CD8-positive, alpha-beta memory T cell (primary cell): Measurements from ENCODE around the gene SNX9. TPM values are rescaled to one million over a fixed set of nuclear protein-coding genes. Genes with fewer than 3 reads are reported as not detected.

Source experiments
- CTCF ChIA-PET: fragments of 350-600 bp; sonication (Branson Sonifier 250); formaldehyde crosslinking; loops from one replicate; lab custom pipeline; 2021; ENCODE audit warnings: antibody characterized with exemption; lab: Charles Lee
- POLR2A ChIA-PET: fragments of 350-600 bp; sonication (Branson Sonifier 250); formaldehyde crosslinking; loops from one replicate; lab custom pipeline; 2021; ENCODE audit warnings: antibody characterized with exemption; lab: Charles Lee
- DNase-seq, 5 donors: peaks; one replicate each; pipeline versions ENCODE4 v3.0.0 to v3.0.0-alpha.2; 2020 to 2022; ENCODE audit warnings: mixed read lengths in 1 of 5
- H3K27ac ChIP-seq: one replicate; pipeline ENCODE4 v1.7.0; 2013; ENCODE audit warnings: low read depth, mild to moderate bottlenecking, low read length, moderate library complexity
- H3K27me3 ChIP-seq: 2 replicates; pipeline ENCODE4 v1.7.0; 2013; ENCODE audit warnings: low read length, mild to moderate bottlenecking; ENCODE audit not compliant: insufficient read depth, poor library complexity, severe bottlenecking
- H3K36me3 ChIP-seq: 2 replicates; pipeline ENCODE4 v1.7.0; 2013; ENCODE audit warnings: mild to moderate bottlenecking, low read length, moderate library complexity; ENCODE audit not compliant: insufficient read depth
- H3K4me1 ChIP-seq: 2 replicates; pipeline ENCODE4 v1.7.0; 2013; ENCODE audit warnings: mild to moderate bottlenecking, low read length, moderate library complexity; ENCODE audit not compliant: insufficient read depth
- H3K4me3 ChIP-seq: 2 replicates; pipeline ENCODE4 v1.7.0; 2013; ENCODE audit warnings: mild to moderate bottlenecking, low read length
- H3K9me3 ChIP-seq: 2 replicates; pipeline ENCODE4 v1.7.0; 2013; ENCODE audit warnings: mild to moderate bottlenecking, low read length
- H3K27ac Mint-ChIP-seq, 8 donors: one replicate each; pipeline ENCODE4 v1.8.0; 2020 to 2021; ENCODE audit warnings: mixed read lengths in 8 of 8, mild to moderate bottlenecking in 6 of 8, inconsistent platforms in 3 of 8, moderate library complexity in 3 of 8
- H3K27me3 Mint-ChIP-seq, 2 donors: one replicate each; pipeline ENCODE4 v1.8.0; 2020 to 2021; ENCODE audit warnings: mixed read lengths in 2 of 2, mild to moderate bottlenecking in 1 of 2, moderate library complexity in 1 of 2
- H3K36me3 Mint-ChIP-seq, 3 donors: one replicate each; pipeline ENCODE4 v1.8.0; 2020 to 2021; ENCODE audit warnings: mixed read lengths in 3 of 3, inconsistent platforms in 1 of 3, mild to moderate bottlenecking in 1 of 3
- H3K4me1 Mint-ChIP-seq, 3 donors: one replicate each; pipeline ENCODE4 v1.8.0; 2020 to 2021; ENCODE audit warnings: mixed read lengths in 3 of 3, inconsistent platforms in 1 of 3, mild to moderate bottlenecking in 1 of 3
- H3K4me3 Mint-ChIP-seq, 7 donors: one replicate each; pipeline ENCODE4 v1.8.0; 2020 to 2021; ENCODE audit warnings: mixed read lengths in 7 of 7, mild to moderate bottlenecking in 6 of 7, moderate library complexity in 4 of 7, inconsistent platforms in 2 of 7
- H3K9me3 Mint-ChIP-seq, 5 donors: one replicate each; pipeline ENCODE4 v1.8.0; 2020 to 2022; ENCODE audit warnings: mixed read lengths in 5 of 5, mild to moderate bottlenecking in 3 of 5, moderate library complexity in 2 of 5, inconsistent platforms in 1 of 5
- polyA plus RNA-seq: library from polyadenylated mRNA; unstranded; fragments of 300-500 nt; fragmentation: Illumina TruSeq; gene quantifications from one replicate; pipeline ENCODE4 v1.2.3, GENCODE V29; 2021
- total RNA-seq, 2 experiments: library from RNA; stranded (reverse); gene quantifications; one replicate each; pipeline ENCODE4 v1.2.3, GENCODE V29; 2021

The SNX9 gene
- total and polyA plus RNA-seq, 3 experiments from 2014 or later: 11.9 to 60.5 (median 60.3) TPM

DNA sequence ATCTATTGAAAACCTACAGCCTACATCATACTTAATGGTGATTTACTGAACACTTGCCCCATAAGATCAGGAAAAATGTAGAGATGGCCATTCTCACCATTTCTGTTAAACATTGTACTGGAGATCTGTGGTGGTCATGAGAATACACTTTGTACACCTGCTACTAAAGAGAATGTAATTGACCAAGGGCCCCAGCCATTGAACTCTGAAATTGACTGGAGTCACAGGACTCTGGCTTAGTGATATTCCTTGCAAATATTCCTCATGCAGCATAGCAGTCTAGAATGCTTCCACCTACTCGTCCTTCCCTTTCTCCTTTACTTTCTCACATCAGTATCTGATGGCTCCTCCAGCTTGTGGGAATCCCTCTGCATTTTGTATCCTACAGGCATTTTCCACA, 37.4 kb upstream of the SNX9 start:
- H3K27me3 Mint-ChIP-seq: peaks cover 7 to 11% of the 10 kb centered on the region in 2 donors
- no peaks in the 10 kb centered on the region for H3K9me3 ChIP-seq
- H3K27ac ChIP-seq: no peak overlapping the region
- peaks cover 0 to 10% (median 4%) of the 10 kb centered on the region in 5 donors for H3K9me3 Mint-ChIP-seq
- DNase-seq: no peak
- no peak overlapping the region for H3K4me3 Mint-ChIP-seq
- ChIA-PET CTCF (no interaction called here), POLR2A (no interaction called here)
- H3K36me3 Mint-ChIP-seq: peaks cover 0 to 7% (median 0%) of the 10 kb centered on the region in 3 donors
- H3K36me3 ChIP-seq: no peaks in the 10 kb centered on the region
- no peaks in the 10 kb centered on the region for H3K27me3 ChIP-seq
- H3K27ac Mint-ChIP-seq: no peak overlapping the region
- no peak overlapping the region for H3K4me3 ChIP-seq
- no peaks in the 10 kb centered on the region for H3K4me1 Mint-ChIP-seq
- peaks cover 1% of the 10 kb centered on the region for H3K4me1 ChIP-seq

DNA sequence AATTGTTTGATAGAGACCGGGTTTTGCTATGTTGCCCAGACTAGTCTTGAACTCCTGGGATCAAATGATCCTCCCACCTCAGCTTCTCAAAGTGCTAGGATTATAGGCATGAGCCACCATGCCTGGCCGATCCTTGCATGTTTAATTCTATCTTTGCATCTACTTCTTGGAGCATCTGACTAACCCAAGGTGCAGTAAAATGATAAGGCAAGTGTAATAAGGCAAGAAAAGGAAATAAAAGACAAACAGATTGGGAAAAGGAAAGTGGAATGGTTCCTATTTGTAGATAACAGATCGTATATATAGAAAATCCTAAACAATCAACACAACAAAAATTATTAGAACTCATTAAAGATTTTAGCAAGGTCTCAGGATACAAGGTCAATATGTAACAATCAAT, 36.8 kb upstream of the SNX9 start:
- no peak overlapping the region for H3K27ac Mint-ChIP-seq
- peaks cover 0 to 10% (median 3%) of the 10 kb centered on the region in 5 donors for H3K9me3 Mint-ChIP-seq
- H3K27me3 Mint-ChIP-seq: peaks cover 8 to 10% of the 10 kb centered on the region in 2 donors
- ChIA-PET POLR2A (no interaction called here), CTCF (no interaction called here)
- DNase-seq: no peak
- Histone ChIP-seq H3K4me3 (no peak overlapping the region), H3K4me1 (peaks cover 7% of the 10 kb centered on the region), H3K27me3 (no peaks in the 10 kb centered on the region), H3K9me3 (no peaks in the 10 kb centered on the region), H3K27ac (no peak overlapping the region), H3K36me3 (no peaks in the 10 kb centered on the region)
- H3K4me3 Mint-ChIP-seq: no peak overlapping the region
- no peaks in the 10 kb centered on the region for H3K4me1 Mint-ChIP-seq
- H3K36me3 Mint-ChIP-seq: peaks cover 0 to 7% (median 0%) of the 10 kb centered on the region in 3 donors

DNA sequence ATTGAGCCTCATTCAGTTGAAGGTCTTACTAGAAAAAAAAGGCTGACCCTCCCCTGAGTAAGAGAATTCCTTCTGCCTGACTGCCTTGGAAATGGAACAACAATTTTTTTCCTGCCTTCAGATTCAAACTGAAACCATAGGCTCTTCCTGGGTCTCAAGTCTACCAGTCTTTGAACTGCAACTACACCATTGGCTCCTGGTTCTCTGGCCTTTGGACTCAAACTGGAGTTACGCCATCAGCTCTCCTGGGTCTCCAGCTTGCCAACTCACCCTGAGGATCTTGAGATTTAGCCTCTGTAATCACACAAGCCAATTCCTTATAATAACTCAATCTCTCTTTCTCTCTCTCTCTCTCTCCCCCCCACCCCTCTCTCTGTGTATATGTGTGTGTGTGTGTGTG, 36.0 kb upstream of the SNX9 start:
- H3K4me1 ChIP-seq: peaks cover 8% of the 10 kb centered on the region
- H3K4me3 Mint-ChIP-seq: no peak overlapping the region
- H3K9me3 Mint-ChIP-seq: peaks cover 0 to 3% (median 2%) of the 10 kb centered on the region in 5 donors
- H3K9me3 ChIP-seq: no peaks in the 10 kb centered on the region
- H3K27me3 ChIP-seq: no peaks in the 10 kb centered on the region
- H3K36me3 ChIP-seq: no peaks in the 10 kb centered on the region
- H3K4me3 ChIP-seq: no peak overlapping the region
- POLR2A ChIA-PET: no interaction called here
- H3K27ac Mint-ChIP-seq: no peak overlapping the region
- no peaks in the 10 kb centered on the region for H3K4me1 Mint-ChIP-seq
- peaks cover 6 to 8% of the 10 kb centered on the region in 2 donors for H3K27me3 Mint-ChIP-seq
- peaks cover 0 to 1% (median 0%) of the 10 kb centered on the region in 3 donors for H3K36me3 Mint-ChIP-seq
- H3K27ac ChIP-seq: no peak overlapping the region
- DNase-seq: no peak
- CTCF ChIA-PET: interaction anchor here (1.2 to 1.6 kb wide), 2 partner anchors 31 to 86 kb away, joined by 3 to 5 read pairs; no protein-coding TSS in a partner anchor

- H3K27me3 ChIP-seq: no peaks in the 10 kb centered on the region
- H3K9me3 ChIP-seq: no peaks in the 10 kb centered on the region
- Mint-ChIP-seq H3K27me3 (peaks cover 1 to 5% of the 10 kb centered on the region in 2 donors), H3K27ac (no peak overlapping the region), H3K36me3 (no peaks in the 10 kb centered on the region), H3K9me3 (no peaks in the 10 kb centered on the region), H3K4me3 (no peak overlapping the region), H3K4me1 (no peaks in the 10 kb centered on the region)
- H3K36me3 ChIP-seq: no peaks in the 10 kb centered on the region
- DNase-seq: no peak
- H3K4me1 ChIP-seq: peaks cover 8% of the 10 kb centered on the region
- no peak overlapping the region for H3K4me3 ChIP-seq
- H3K27ac ChIP-seq: no peak overlapping the region
- ChIA-PET CTCF (interaction anchor here (0.7 to 1.6 kb wide), 3 partner anchors 25 to 85 kb away, joined by 3 to 5 read pairs (median 4); no protein-coding TSS in a partner anchor), POLR2A (no interaction called here)
These were observed 34.9 kb upstream of the SNX9 start for GRCh38 chr6:157788180-157788579.

DNA sequence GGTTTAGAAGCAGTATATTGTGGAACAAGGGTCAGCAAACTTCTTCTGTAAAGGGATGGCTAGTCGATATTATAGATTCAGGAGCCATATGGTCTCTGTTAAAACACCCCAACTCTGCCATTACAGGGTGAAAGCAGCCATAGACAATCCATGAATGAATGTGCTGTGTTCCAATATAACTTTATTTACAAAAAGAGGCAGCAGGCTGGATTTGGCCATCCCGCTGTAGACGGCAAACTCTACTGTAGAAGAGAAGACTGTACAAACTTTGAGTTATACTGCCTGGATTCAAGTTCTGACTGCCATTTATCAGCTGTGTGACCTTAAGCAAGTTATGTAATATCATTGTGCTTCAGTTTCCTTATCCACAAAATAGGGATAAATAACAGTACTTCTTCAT, 33.7 kb upstream of the SNX9 start:
- peaks cover 0 to 2% (median 0%) of the 10 kb centered on the region in 5 donors for H3K9me3 Mint-ChIP-seq
- peaks cover 3 to 4% of the 10 kb centered on the region in 2 donors for H3K27me3 Mint-ChIP-seq
- no peaks in the 10 kb centered on the region for H3K36me3 Mint-ChIP-seq
- H3K4me3 Mint-ChIP-seq: no peak overlapping the region
- Histone ChIP-seq H3K27ac (no peak overlapping the region), H3K9me3 (no peaks in the 10 kb centered on the region), H3K4me3 (no peak overlapping the region), H3K27me3 (no peaks in the 10 kb centered on the region), H3K36me3 (no peaks in the 10 kb centered on the region), H3K4me1 (peaks cover 8% of the 10 kb centered on the region)
- H3K27ac Mint-ChIP-seq: no peak overlapping the region
- POLR2A ChIA-PET: no interaction called here
- CTCF ChIA-PET: no interaction called here
- H3K4me1 Mint-ChIP-seq: no peaks in the 10 kb centered on the region
- no peak for DNase-seq

DNA sequence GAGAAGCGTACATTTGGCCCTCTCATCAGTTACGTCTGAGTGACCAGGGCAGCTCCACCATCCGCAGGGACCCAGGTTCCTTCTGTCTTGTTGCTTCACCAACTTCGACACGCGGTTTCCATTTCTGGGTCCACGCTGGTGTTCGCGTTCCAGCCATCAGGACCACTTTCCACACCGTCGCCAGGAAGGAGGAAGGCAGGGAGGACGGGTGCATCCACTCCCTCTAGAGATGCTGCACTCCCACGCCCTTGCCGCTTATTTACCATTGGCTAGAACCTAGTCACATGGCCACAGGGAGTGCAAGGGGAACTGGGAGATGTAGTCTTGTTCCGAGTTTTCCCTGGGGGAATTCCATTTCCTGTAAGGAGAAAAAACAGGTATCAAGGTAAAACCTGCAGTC, 33.2 kb upstream of the SNX9 start:
- no peak overlapping the region for H3K4me3 ChIP-seq
- H3K27me3 ChIP-seq: no peaks in the 10 kb centered on the region
- Mint-ChIP-seq H3K9me3 (peaks cover 0 to 2% (median 0%) of the 10 kb centered on the region in 5 donors), H3K4me3 (no peak overlapping the region), H3K36me3 (no peaks in the 10 kb centered on the region), H3K27me3 (peaks cover 3 to 5% of the 10 kb centered on the region in 2 donors), H3K27ac (no peak overlapping the region), H3K4me1 (no peaks in the 10 kb centered on the region)
- peaks cover 8% of the 10 kb centered on the region for H3K4me1 ChIP-seq
- no peak for DNase-seq
- ChIA-PET CTCF (interaction anchor here (2.1 kb wide), 1 partner anchor 11 kb away, joined by 6 read pairs; no protein-coding TSS in a partner anchor), POLR2A (no interaction called here)
- H3K9me3 ChIP-seq: no peaks in the 10 kb centered on the region
- H3K27ac ChIP-seq: no peak overlapping the region
- no peaks in the 10 kb centered on the region for H3K36me3 ChIP-seq

DNA sequence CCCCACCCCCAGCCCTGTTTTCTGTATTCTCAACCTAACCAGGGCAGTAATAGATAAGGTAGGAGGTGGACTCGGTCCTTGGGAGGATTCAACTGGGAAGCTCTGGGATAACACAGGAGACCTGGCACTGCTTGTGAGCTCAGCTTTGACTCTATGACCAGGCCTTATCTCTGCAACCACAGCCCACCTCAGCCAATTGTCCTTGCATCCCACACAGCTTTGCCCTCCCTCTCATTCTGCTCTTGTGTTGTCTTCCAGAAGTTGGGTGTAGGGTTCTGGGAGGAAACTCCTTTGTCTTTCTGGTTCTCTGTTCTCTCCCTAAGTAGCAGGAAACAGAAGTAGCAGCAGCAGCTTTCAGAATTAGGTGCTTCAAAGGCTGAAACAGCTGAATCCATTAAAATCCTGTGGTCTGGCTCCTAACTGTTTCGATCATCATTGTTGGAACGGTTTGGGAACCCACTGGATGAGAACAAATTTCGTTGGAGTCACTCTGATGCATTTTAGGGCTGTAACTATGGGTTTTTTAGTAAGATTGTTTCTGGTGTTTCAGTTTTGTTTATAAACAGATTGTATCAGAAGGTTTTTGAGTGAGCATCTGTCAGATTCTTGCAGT, 32.4 kb upstream of the SNX9 start:
- Mint-ChIP-seq H3K27ac (no peak overlapping the region), H3K4me1 (no peaks in the 10 kb centered on the region), H3K36me3 (no peaks in the 10 kb centered on the region), H3K27me3 (peaks cover 2 to 5% of the 10 kb centered on the region in 2 donors), H3K9me3 (peaks cover 0 to 2% (median 0%) of the 10 kb centered on the region in 5 donors), H3K4me3 (no peak overlapping the region)
- no peaks in the 10 kb centered on the region for H3K36me3 ChIP-seq
- no peaks in the 10 kb centered on the region for H3K27me3 ChIP-seq
- no peak overlapping the region for H3K27ac ChIP-seq
- no peak for DNase-seq
- POLR2A ChIA-PET: no interaction called here
- H3K9me3 ChIP-seq: no peaks in the 10 kb centered on the region
- peaks cover 8% of the 10 kb centered on the region for H3K4me1 ChIP-seq
- CTCF ChIA-PET: interaction anchor here (2.1 kb wide), 1 partner anchor 10 kb away, joined by 6 read pairs; no protein-coding TSS in a partner anchor
- H3K4me3 ChIP-seq: no peak overlapping the region

GRCh38 chr6:157791450-157791849, 31.6 kb upstream of the SNX9 start:
- CTCF ChIA-PET: interaction anchor here (2.1 kb wide), 1 partner anchor 9 kb away, joined by 6 read pairs; no protein-coding TSS in a partner anchor
- Histone ChIP-seq H3K9me3 (no peaks in the 10 kb centered on the region), H3K27ac (no peak overlapping the region), H3K4me3 (no peak overlapping the region), H3K27me3 (no peaks in the 10 kb centered on the region), H3K36me3 (no peaks in the 10 kb centered on the region), H3K4me1 (peaks cover 8% of the 10 kb centered on the region)
- Mint-ChIP-seq H3K4me1 (no peaks in the 10 kb centered on the region), H3K27me3 (peaks cover 2 to 10% of the 10 kb centered on the region in 2 donors), H3K36me3 (no peaks in the 10 kb centered on the region), H3K4me3 (no peak overlapping the region), H3K27ac (no peak overlapping the region), H3K9me3 (peaks cover 0 to 2% (median 0%) of the 10 kb centered on the region in 5 donors)
- no peak for DNase-seq
- POLR2A ChIA-PET: no interaction called here
